Ramos (cell line): ENCODE results near the gene HOATZ.

Source experiments
- in situ Hi-C: fragments of 300-500 bp; cut with MboI; formaldehyde crosslinking; loops from one replicate; pipeline ENCODE4 v1.14.3; 2022; ENCODE audit warnings: low sequenced_read_pairs; ENCODE audit not compliant: unreplicated experiment

HOATZ gene

GRCh38 chr11:111573821-111574249 lies 59.3 kb downstream of the HOATZ start:
- in situ Hi-C loops: no loop called here

- in situ Hi-C loops: no loop called here
Measured at GRCh38 chr11:111574373-111575225, 60.0 kb downstream of the HOATZ start.

GRCh38 chr11:111575740-111576139 lies 61.2 kb downstream of the HOATZ start:
- in situ Hi-C loops: no loop called here

- in situ Hi-C loops: no loop called here
Measured at GRCh38 chr11:111577821-111578220, 63.2 kb downstream of the HOATZ start.

- in situ Hi-C loops: no loop called here
Measured at GRCh38 chr11:111581341-111581740, 66.8 kb downstream of the HOATZ start.

- in situ Hi-C loops: no loop called here
Measured at GRCh38 chr11:111582163-111582562, 67.6 kb downstream of the HOATZ start.

- in situ Hi-C loops: no loop called here
Measured at GRCh38 chr11:111582881-111583280, 68.3 kb downstream of the HOATZ start.

- in situ Hi-C loops: loop anchor here (5.0 kb wide), 1 partner anchor 257 kb away; no protein-coding TSS in a partner anchor
Measured at GRCh38 chr11:111585371-111585770, 70.8 kb downstream of the HOATZ start.

GRCh38 chr11:111586388-111586831 lies 71.8 kb downstream of the HOATZ start:
- in situ Hi-C loops: loop anchor here (5.0 kb wide), 1 partner anchor 256 kb away; no protein-coding TSS in a partner anchor
